ENCODE results near the gene ZNF536.
"Not testable (repeated sequence)": the region's sequence is repeated elsewhere in the genome, so short reads cannot be mapped to it uniquely, and the experiment has no call there.

The ZNF536 gene

DNA sequence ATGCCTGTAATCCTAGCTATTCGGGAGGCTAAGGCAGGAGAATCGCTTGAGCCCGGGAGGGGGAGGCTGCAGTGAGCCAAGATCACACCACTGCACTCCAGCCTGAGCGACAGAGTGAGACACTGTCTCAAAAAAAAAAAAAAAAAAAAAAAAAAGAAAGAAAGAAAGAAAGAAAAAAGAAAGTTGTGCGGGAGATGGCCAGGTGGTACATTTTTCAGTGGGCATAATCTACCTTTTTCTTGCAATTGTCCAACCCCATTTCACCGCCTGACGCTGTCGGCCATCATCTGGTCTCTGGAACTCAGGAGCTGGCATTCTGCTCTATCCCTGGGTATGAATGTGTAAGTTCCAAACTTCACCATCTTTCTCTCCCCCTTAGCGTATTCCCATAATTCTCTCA is 73.9 kb downstream of the ZNF536 start:
- DNase-seq (ENCODE audit: low read depth, low spot score), result not testable (repeated sequence)

DNA sequence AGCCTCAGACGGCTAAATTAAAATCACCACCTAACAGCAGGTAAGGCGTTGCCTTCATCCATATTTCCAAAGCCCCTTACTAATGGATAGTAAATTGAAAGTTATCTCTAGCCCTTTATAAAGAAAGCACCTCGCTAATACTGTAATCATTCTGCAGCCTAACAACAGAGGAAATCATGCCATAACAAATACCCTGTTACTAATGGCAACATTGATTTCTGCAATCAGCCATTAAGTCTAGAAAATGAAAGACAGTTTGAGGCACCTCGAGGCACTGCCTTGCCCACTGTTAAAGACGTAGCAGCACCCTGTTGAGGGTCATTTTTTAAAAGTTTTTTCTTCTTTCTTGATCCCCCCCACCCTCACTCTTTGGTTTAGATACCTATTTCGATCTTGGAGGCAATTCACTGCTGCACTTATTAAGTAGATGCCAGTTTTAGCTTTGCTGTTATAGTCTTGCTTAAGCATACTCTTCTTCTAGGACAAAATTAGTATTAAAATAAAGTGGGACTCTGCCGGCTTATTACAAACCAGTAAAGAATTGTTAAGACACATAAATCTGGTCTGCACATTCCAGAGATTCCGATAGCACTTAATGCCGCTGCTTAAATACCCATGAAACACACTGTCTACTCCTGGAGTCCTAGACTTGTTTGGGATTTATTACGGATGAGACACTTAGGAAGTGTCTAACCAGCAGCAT is 74.8 kb downstream of the ZNF536 start:
- DNase-seq (ENCODE audit: low read depth, low spot score), result no peak

DNA sequence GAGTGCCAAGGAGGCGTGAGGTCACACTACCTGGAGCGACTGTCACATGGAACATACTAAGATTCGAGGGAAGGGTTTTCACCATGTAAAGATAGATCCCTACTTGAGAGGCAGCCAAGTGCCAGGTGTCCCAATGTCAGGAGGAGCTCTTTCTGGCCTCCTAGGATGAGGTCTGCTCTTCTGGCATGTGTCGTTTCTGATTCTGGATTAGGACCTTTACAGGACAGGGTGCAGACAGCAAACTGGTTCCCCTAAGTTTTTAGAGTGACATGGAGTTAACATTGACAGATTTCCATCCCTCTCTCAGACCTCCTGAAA is 75.3 kb downstream of the ZNF536 start:
- DNase-seq (ENCODE audit: low read depth, low spot score), result no peak

DNA sequence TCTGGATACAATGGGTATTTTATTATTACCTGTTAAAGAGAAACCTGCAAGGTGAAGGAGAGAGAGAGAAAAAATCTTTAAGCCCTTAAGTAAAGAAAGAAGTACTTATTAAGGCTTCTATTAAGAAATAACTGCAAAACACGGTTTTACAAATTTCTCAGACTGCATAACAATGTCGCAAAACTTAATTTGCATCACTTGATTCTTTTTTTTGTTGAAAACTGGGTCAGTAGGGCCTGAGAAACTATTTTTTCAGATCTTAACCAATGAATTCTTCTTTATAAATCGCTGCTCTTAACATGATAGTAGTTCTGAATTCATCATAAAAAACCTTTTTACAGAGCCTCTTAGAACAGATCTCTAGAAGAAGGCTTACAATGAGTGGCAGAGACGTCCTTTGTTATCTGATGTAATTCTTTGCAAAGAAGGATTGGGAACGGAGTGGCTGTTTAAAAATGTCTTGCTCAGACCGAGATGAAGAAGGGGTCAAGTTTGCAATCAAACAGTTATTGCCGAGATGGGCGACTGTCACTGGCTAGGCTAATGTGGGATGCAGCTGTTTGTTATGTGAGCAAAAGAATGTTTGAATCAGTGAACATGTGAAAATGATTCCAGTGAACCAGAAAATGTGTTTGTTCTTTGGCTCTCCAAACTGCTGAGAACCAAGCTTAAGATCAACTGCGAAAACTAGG is 76.3 kb downstream of the ZNF536 start:
- DNase-seq (ENCODE audit: low read depth, low spot score), result no peak

DNA sequence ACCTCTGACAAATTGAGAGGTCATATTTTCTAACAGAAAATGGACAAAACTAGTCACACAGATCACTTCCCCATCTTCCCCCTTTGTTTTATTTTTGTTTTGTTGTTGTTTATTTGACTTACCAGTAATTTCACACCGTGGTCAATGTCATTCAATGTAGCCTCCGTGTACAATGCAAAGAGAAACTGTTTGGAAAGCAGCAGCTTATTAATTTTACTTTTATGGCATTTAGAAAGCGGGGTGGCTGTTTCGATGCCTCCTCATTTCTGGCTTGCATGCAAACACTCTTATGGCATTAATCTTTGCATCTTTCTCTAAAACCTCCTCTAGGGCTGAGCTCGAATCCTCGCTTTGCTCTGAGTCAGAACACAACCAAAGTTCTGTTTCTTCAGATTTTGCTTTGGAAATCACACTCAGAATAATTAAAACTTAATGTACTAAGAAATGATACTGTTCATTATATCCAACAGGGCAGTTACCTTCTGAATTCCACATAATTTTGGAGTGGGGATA is 77.0 kb downstream of the ZNF536 start:
- DNase-seq (ENCODE audit: low read depth, low spot score), result no peak

DNA sequence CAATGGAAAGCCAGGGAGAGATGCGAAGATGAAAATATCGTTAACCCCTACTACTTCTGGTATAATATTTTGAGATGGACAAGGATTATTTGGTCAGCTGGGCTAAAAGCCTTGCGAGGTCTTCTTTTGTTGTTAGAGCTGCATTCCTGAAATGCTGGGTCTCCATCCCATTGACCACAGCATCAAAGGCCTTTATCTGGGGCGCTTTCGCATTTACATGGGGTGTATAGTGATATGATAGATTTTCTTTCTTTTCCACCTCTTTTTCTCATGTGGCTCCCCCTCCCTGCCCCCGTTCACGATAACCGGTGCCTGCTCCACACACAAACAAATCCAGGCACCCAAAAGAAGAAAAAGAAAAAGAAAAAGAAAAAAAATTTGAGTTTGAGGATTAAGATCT is 77.5 kb downstream of the ZNF536 start:
- no peak for DNase-seq (ENCODE audit: low read depth, low spot score)

DNA sequence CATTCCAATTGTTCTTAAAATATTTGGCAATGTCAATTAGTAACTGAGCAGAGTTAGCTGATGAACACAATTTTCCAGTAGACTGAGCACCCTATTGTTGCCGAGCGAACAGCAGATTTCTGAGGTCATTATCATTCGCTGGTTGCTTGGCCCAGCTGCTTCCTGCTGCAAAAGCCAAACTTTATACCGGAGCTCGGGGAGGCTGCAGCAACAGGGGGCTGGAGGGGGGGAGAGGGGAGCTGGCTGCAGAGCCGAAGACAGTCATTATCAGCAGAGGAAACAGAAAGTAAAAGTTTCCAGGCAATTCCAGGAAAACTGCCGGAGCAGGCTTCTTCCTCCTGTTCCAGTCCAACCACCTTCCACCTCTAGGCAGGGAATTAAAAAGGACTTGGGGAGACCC is 77.9 kb downstream of the ZNF536 start:
- DNase-seq (ENCODE audit: low read depth, low spot score), result peak; percentile 25

DNA sequence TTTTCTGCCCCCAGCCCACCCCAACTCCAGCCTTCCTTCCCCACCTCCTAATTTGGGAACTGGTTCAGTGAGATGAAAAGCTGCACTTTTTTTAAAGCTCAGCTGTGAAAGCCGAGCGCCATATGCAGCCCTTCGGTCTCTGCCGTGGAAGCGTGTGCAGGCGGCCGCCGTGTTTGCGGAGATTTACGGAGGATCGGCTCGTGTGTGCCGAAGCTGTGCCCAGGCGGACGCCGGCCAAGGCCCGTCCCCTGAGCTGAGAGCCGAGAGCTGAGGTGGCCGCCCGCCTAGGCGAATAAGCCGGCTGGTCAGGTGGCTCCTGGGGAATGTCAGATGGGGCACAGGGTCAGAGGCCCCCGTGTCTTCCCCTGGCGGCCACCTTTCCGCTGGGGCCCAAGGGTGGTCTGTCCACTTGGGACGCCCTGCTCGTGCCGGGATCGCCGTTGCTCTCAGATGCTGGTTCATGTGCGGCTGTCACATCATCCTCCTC is 78.7 kb downstream of the ZNF536 start:
- no peak for DNase-seq (ENCODE audit: low read depth, low spot score)

DNA sequence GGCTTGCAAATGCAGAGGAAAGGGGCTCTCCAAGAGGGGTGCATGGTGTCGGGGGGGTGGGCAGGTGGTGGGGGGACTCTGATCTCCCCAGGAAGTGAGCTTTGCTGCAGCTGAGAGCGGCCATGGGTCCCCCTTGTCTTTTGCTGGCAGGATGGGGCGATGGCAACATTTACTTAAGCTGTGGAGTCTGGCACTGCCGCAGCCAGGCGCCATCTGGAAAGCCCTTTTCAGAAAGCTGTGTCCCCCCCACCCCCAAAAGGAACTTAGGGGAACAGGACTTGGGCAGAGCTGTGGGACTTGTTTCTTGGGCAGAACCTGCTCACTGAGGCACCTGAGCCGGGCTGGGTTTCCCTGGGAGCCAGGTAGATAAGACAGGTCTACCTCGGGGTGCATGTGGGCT is 80.7 kb downstream of the ZNF536 start:
- no peak for DNase-seq (ENCODE audit: low read depth, low spot score)

DNA sequence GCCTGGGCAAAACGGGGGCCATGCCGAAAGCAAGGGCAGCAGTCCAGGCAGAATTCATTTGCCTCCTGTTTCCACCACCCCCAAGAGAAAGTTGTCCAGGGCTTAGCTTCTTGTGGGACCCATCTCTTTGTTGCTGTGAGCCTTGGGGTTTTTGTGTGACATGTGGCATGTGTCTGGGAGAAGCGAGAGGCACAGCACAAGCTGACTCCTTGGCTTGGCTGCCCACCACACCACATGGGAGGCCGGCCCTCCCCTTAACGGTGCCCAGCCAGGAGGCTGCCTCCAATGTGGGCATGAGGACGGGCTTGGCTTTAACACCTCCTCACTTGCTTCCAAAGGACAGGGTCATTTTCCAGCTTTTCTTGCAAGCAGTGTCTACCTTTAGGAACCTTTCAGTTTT is 81.6 kb downstream of the ZNF536 start:
- no peak for DNase-seq (ENCODE audit: low read depth, low spot score)

DNA sequence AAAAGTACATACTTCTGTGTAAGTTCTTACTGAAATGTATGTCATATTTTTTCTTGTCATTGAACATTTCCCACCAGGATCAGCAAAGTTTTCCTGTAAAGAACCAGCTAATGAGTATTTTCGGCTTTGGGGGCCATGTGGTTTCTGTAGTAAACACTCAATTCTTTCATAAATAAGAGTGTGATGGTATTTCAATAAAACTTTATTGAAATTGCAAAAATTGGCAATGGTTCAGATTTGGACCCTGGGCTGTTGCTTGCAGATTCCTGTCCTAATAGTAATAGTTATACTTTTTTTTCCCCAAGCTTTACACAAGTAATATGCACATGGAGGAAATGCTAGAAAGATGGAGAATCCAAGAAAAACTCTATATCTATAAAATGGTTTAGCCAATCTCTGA is 83.7 kb downstream of the ZNF536 start:
- no peak for DNase-seq (ENCODE audit: low read depth, low spot score)

DNA sequence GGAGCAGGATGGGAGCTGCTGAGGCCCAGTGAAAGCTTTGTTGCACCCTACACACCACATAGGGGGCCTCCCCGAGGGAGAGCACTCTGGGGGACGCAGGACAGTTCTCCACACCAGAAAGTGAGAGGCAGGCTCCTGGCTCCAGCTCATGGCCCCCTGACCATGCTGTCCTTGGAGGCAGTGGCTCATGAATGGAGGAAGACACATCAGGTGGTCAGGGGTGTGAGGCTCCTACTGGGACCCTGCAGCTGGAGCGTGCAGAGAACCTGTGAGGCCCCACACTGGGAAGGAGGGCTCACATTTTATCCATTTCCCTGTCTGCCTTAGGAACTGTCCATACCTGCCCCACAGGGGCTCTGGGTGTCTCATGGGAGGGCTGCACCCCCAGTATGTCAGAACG is 85.3 kb downstream of the ZNF536 start:
- no peak for DNase-seq (ENCODE audit: low read depth, low spot score)

DNA sequence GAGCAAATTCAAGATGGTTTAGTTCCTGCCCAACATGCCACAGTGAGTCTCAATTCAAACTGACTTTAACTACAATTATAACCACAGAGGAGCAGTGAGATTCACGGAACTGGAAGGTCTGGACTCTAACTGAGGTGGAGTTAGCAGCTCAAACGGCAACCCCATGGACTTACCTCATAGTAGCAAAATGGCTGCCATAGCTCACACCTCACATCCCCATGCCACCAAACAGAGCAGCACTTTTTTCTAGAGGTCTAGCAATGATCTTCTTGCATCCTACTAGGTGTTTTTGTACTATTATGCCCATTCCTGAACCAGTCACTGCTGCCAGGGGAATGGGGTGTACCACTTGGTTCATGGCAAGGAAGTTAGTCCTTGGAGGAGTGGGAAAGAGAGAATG is 87.7 kb downstream of the ZNF536 start:
- no peak for DNase-seq (ENCODE audit: low read depth, low spot score)

DNA sequence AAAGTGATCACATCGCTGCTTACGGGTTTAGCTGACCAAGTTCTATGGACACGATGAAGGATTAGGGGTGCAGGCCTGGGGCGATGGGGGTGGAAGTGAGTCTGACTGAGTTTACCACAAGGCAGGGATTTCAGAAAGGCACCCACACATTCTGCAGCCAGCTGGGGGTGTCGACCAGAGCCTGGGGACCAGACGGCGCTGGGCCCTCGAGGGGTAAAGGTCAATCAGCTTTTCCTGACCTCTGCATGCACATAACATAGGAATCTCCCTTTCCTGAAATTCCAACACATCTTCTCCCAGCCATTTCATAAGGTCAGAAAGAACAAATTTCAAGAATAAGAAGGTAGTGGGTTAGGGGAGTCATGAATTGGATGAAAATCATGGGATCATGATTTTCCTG is 92.0 kb downstream of the ZNF536 start:
- DNase-seq (ENCODE audit: low read depth, low spot score), result no peak

DNA sequence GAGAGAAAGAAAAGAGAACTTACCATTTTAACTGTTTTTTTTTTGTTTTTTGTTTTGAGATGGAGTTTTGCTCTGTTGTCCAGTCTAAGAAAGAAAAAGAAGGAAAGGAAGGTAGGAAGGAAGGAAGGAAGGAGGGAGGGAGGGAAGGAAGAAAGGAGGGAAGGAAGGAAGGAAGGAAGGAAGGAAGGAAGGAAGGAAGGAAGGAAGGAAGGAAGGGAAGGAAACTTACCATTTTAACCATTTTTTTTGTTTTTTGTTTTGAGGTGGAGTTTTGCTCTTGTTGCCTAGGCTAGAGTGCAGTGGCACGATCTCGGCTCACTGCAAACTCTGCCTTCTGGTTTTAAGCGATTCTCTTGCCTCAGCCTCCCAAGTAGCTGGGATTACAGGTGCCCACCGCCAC is 94.4 kb downstream of the ZNF536 start:
- DNase-seq (ENCODE audit: low read depth, low spot score), result not testable (repeated sequence)

DNA sequence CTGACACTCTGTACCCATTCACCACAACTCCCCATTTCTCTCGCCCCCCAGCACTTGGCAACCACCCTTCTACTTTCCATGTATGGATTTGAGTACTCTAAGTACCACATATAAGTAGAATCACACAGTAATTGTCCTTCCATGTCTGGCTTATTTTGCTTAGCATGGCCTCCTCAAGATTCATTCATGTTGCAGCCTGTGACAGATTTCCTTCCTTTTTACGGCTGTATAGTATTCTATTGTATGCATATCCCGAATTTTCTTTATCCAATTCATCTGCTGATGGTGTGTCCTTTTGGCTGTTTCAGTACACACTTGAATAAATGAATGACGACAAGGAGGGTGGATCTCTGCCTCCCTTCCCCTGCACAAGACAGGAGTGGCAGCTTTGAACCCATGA is 95.1 kb downstream of the ZNF536 start:
- DNase-seq (ENCODE audit: low read depth, low spot score), result no peak

DNA sequence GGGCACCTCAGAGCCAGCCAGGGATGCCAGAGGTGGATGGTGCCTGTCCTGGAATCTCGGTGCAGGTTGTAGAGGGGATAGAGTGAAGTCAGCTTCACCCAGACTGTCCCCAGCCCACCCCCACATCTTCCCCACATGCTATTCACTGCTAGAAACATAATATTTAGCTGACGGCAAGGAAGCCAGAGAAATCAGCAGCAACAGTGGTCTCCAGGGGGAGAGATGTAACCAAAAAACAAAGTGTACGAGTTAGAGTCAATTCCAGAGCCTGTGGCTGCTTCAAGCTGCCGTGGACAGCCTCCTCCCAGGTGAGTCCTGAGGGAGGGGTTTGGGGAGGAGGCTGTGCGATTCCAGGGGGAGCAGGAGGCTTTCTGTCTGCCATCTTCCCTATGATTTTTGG is 97.6 kb downstream of the ZNF536 start:
- DNase-seq (ENCODE audit: low read depth, low spot score), result no peak

DNA sequence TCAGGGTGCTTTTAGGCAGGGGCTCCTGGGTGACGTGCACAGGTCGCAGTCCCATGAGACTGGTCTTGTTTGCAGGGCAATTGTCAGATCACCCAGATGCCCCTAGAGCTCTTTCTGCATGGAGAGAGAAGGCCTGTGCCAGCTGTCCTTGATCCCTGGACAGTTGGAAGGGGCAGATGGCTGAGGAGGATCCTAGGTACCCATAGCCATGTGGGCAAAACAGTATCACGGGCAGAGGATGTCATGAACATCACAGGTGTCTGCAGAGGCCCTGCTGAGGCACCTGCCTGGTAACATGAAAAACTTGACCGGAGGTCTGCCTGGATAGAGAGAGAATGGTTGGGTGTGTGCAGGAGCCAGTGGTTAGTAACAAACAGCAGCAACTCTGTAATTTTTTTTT is 99.3 kb downstream of the ZNF536 start:
- DNase-seq (ENCODE audit: low read depth, low spot score), result no peak

DNA sequence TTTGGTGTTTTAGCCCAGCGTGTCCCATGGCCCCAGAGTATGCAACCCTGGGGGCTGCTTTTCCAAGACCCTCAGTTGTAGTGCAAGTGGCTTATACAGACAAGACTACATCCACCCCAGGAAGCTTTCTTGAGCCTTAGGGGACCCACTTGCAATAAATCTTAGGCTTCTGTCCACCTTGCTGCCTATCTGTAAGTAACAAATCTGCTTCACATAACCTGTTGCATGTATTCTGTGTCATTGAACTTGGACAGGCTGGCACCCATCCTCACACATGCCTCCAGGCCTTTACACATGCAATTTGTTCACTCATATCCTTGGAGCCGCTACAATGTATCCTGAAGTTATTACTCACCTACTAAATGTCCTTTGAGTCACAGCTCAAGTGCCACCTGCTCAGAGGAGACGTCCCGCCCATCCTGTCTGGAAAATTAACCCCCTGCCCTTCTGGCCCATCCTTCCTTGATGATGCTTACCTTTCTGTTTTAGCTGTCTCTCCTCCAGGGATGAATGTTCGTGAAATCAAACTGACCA is 101.2 kb downstream of the ZNF536 start:
- DNase-seq (ENCODE audit: low read depth, low spot score), result no peak

DNA sequence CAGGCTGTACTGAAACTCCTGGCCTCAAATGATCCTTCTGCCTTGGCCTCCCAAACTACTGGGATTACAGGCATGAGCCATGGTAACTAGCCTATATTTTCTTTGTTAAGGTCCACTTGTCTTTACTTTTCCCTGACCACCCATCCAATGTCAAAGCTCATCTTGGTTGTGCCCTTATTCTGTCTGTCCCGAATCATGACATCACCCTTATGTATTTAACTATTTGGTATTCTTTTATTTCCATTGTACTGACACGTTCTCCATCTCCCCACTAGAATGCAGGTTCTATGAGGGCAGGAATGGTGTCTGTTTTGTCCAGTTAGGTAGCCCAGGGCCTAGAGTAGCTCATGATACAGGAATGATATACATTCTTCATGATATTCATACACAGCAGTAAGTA is 104.8 kb downstream of the ZNF536 start:
- DNase-seq (ENCODE audit: low read depth, low spot score), result no peak

DNA sequence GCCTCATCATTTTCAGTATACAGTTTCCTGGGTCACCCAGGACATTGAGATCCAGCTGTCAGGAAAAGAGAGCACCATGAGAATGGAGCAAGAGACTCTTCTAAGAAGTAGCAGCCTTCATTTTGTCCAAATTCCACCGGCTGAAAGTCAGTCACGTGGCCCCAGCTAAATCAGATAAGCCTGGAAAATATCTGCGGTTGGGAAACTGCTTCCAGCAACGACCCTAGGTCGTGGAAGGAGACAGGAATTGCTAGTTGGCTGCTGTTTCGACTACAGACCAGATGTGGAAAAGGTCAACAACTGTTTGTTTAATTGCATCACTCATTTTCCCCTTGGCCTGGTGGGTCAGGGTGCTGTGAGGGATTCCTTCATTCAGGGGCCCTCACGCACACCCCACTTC is 107.0 kb downstream of the ZNF536 start:
- DNase-seq (ENCODE audit: low read depth, low spot score), result no peak

DNA sequence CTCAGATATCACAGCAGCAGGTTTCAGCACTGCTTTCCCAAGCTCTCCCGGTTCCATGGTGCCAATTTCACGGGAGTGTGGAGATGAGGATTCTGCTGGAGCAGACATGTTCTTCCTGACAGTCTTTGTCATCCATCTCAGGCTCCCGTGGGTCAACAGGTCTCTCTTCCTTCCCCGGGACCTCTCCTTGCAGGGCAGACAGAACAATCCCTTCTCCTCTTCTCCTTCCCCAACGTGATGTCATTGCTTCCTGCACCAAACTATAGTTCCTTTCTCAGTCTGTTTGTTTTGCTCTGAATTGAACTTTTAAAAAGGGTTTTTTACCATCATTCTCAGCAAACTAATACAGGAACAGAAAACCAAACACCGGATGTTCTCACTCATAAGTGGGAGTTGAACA is 107.9 kb downstream of the ZNF536 start:
- DNase-seq (ENCODE audit: low read depth, low spot score), result no peak

DNA sequence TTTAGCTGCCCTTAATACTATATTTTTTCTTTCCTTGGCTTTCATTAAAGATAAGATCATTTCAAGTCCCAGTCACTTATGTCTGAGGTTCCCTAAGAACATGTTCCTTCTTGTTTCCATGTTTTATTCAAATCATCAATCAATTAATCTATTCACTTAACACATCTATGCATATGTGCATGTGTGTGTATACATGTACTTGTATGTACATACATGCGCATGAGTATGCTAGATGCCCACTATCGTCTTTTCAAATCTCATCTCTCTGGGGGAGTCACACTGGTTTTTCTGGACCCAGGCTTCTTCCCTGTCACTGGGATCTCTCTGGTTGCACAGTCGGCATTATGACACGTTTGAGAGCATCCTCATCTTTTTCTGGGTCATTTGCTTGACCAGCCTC is 108.9 kb downstream of the ZNF536 start:
- DNase-seq (ENCODE audit: low read depth, low spot score), result no peak
